WTC11 (cell line): Measurements from ENCODE around the gene ZFHX2. TPM values are rescaled to one million over a fixed set of nuclear protein-coding genes. Genes with fewer than 3 reads are reported as not detected.

Experiments used
- ATAC-seq: fragments of 200-7000 bp; cut with Tn5 transposase; 2 replicates; pipeline ENCODE4 v1.10.0; 2021; ENCODE audit warnings: mild to moderate bottlenecking, moderate library complexity
- CTCF ChIA-PET: fragments of 300-600 bp; sonication (Branson Sonifier 250); formaldehyde crosslinking; loops from one replicate; lab custom pipeline; 2021; ENCODE audit warnings: antibody characterized with exemption; lab: Charles Lee
- POLR2A ChIA-PET: fragments of 350-600 bp; sonication (Branson Sonifier 250); formaldehyde crosslinking; loops from one replicate; lab custom pipeline; 2021; ENCODE audit warnings: antibody characterized with exemption; lab: Charles Lee
- DNase-seq: peaks from one replicate; pipeline ENCODE4 v3.0.0; 2021; ENCODE audit warnings: low spot score
- H3K27ac Mint-ChIP-seq: 2 replicates; pipeline ENCODE4 v1.8.0; 2021; ENCODE audit warnings: mixed read lengths
- H3K27me3 Mint-ChIP-seq: 2 replicates; pipeline ENCODE4 v1.8.0; 2021; ENCODE audit warnings: low read depth, mild to moderate bottlenecking, moderate library complexity, mixed read lengths
- H3K36me3 Mint-ChIP-seq: 2 replicates; pipeline ENCODE4 v1.8.0; 2021; ENCODE audit warnings: mixed read lengths
- H3K4me1 Mint-ChIP-seq: 2 replicates; pipeline ENCODE4 v1.8.0; 2022; ENCODE audit warnings: mixed read lengths
- H3K4me3 Mint-ChIP-seq: 2 replicates; pipeline ENCODE4 v1.8.0; 2021; ENCODE audit warnings: mild to moderate bottlenecking, moderate library complexity, mixed read lengths
- H3K9me3 Mint-ChIP-seq: 2 replicates; pipeline ENCODE4 v1.8.0; 2021; ENCODE audit warnings: mixed read lengths
- ATF6 ChIP-seq: sonication (generic); formaldehyde crosslinking; IDR thresholded peaks from 2 replicates; pipeline ENCODE4 v1.8.1; 2023; ENCODE audit warnings: mild to moderate bottlenecking, missing genetic modification reagents
- GTF2I ChIP-seq: fragments of 250-450 bp; sonication (Bioruptor Pico); conservative IDR thresholded peaks from 2 replicates; pipeline ENCODE4 v1.4.0; 2021; ENCODE audit warnings: mild to moderate bottlenecking
- HMGA2 ChIP-seq: fragments of 250-450 bp; sonication (Bioruptor Pico); IDR thresholded peaks from 2 replicates; pipeline ENCODE4 v1.4.0; 2021; ENCODE audit warnings: mild to moderate bottlenecking, moderate library complexity
- MXD4 ChIP-seq: fragments of 250-450 bp; sonication (Bioruptor Pico); IDR thresholded peaks from 2 replicates; pipeline ENCODE4 v1.8.0; 2021; ENCODE audit warnings: mild to moderate bottlenecking, moderate library complexity, borderline replicate concordance
- NR2C2 ChIP-seq: sonication (generic); formaldehyde crosslinking; IDR thresholded peaks from 2 replicates; pipeline ENCODE4 v1.8.0; 2022; ENCODE audit warnings: mild to moderate bottlenecking, missing genetic modification reagents
- PREB ChIP-seq: sonication (generic); formaldehyde crosslinking; IDR thresholded peaks from 2 replicates; pipeline ENCODE4 v1.8.1; 2022; ENCODE audit warnings: mild to moderate bottlenecking, missing genetic modification reagents, moderate library complexity, borderline replicate concordance
- RORB ChIP-seq: fragments of 250-450 bp; sonication (Bioruptor Pico); IDR thresholded peaks from 2 replicates; pipeline ENCODE4 v1.9.0; 2021; ENCODE audit warnings: mild to moderate bottlenecking
- SP1 ChIP-seq: sonication (generic); formaldehyde crosslinking; conservative IDR thresholded peaks from 2 replicates; pipeline ENCODE4 v1.8.1; 2022; ENCODE audit warnings: missing genetic modification reagents
- USF2 ChIP-seq: sonication (generic); formaldehyde crosslinking; IDR thresholded peaks from 2 replicates; pipeline ENCODE4 v1.8.1; 2023; ENCODE audit warnings: mild to moderate bottlenecking, missing genetic modification reagents, moderate library complexity
- ZNF138 ChIP-seq: sonication (generic); formaldehyde crosslinking; conservative IDR thresholded peaks from 2 replicates; pipeline ENCODE4 v1.8.1; 2022; ENCODE audit warnings: mild to moderate bottlenecking, moderate library complexity, missing genetic modification reagents
- ZNF263 ChIP-seq: sonication (generic); formaldehyde crosslinking; IDR thresholded peaks from 2 replicates; pipeline ENCODE4 v1.8.1; 2022; ENCODE audit warnings: low read depth, mild to moderate bottlenecking, moderate library complexity, missing genetic modification reagents
- ZNF532 ChIP-seq: fragments of 250-450 bp; sonication (Bioruptor Pico); IDR thresholded peaks from 2 replicates; pipeline ENCODE4 v1.9.0; 2021; ENCODE audit warnings: mild to moderate bottlenecking, borderline replicate concordance
- total RNA-seq: library from RNA; stranded (reverse); gene quantifications from 3 replicates; pipeline ENCODE4 v1.2.3, GENCODE V29; 2021
- TF ChIP-seq, protein P1 (sequence below): sonication (generic); formaldehyde crosslinking; IDR thresholded peaks from 2 replicates; pipeline ENCODE4 v1.8.0; 2022; ENCODE audit warnings: missing genetic modification reagents

The ZFHX2 gene
- total RNA-seq, 1 experiment from 2014 or later: 16.4 TPM

DNA sequence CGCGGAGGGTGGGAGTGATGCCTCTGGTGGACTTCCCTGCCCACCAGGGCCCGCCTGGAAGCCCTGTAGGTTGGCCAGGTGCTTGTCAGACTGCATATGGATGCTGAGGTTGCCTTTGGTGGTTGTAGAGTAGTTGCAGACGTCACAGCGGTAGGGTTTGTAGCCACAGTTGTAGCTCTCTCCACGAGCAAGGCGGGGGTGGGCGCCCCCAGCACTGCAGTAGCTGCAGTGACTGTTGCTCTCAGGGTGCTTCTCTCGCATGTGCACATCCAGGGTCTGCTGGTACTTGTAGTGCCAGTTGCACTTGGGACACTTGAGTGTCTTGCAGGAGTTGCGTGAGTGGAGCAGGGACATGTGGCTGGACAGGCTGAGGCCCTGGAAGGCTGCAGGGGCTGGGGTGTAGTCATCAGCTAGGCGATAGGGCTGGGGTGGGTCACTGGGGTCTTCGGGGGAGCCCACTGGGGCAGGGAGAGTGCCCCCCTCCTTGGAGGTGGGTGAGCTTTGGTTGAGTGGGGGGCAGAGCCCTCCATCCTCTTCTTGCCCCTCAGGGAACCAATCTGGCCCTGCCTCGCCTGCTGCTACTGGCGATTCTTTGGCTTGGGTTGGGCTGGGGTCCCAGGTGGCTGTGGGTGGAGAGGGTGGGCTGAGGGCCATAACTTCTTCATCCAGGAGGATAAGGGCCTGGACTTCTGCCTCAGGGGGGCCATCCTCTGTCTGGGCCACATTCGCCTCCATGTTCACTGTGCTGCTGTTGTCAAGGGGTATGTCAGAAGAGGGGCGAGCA is 17.7 kb downstream of the ZFHX2 start:
- ATAC-seq: no peak
- POLR2A ChIA-PET: interaction anchor here (1.2 kb wide), 1 partner anchor 14 kb away, joined by 3 read pairs; no protein-coding TSS in a partner anchor
- peaks cover 51% of the 10 kb centered on the region for H3K4me1 Mint-ChIP-seq
- CTCF ChIA-PET: interaction anchor here (0.6 to 6.1 kb wide), 5 partner anchors 16 to 50 kb away, joined by 3 to 62 read pairs (median 3); no protein-coding TSS in a partner anchor
- H3K4me3 Mint-ChIP-seq: no peak overlapping the region
- no peaks in the 10 kb centered on the region; the same call in 1 of the 2 replicates for H3K27me3 Mint-ChIP-seq
- DNase-seq: no peak
- H3K36me3 Mint-ChIP-seq: peaks cover 47% of the 10 kb centered on the region
- TF ChIP-seq, protein P1, sequence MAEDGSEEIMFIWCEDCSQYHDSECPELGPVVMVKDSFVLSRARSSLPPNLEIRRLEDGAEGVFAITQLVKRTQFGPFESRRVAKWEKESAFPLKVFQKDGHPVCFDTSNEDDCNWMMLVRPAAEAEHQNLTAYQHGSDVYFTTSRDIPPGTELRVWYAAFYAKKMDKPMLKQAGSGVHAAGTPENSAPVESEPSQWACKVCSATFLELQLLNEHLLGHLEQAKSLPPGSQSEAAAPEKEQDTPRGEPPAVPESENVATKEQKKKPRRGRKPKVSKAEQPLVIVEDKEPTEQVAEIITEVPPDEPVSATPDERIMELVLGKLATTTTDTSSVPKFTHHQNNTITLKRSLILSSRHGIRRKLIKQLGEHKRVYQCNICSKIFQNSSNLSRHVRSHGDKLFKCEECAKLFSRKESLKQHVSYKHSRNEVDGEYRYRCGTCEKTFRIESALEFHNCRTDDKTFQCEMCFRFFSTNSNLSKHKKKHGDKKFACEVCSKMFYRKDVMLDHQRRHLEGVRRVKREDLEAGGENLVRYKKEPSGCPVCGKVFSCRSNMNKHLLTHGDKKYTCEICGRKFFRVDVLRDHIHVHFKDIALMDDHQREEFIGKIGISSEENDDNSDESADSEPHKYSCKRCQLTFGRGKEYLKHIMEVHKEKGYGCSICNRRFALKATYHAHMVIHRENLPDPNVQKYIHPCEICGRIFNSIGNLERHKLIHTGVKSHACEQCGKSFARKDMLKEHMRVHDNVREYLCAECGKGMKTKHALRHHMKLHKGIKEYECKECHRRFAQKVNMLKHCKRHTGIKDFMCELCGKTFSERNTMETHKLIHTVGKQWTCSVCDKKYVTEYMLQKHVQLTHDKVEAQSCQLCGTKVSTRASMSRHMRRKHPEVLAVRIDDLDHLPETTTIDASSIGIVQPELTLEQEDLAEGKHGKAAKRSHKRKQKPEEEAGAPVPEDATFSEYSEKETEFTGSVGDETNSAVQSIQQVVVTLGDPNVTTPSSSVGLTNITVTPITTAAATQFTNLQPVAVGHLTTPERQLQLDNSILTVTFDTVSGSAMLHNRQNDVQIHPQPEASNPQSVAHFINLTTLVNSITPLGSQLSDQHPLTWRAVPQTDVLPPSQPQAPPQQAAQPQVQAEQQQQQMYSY (CRISPR knock-in tag): no peak
- TF ChIP-seq ZNF532: no peak
- TF ChIP-seq MXD4 (CRISPR knock-in tag): no peak
- no peak for TF ChIP-seq ATF6 (CRISPR knock-in tag)
- TF ChIP-seq SP1 (CRISPR knock-in tag): no peak
- no peak for TF ChIP-seq USF2 (CRISPR knock-in tag)
- no peak for TF ChIP-seq PREB
- TF ChIP-seq HMGA2: no peak
- no peak for TF ChIP-seq RORB (CRISPR knock-in tag)
- no peak for TF ChIP-seq NR2C2
- TF ChIP-seq ZNF138 (CRISPR knock-in tag): no peak
- no peak for TF ChIP-seq ZNF263
- no peak for TF ChIP-seq GTF2I (CRISPR knock-in tag)
- no peak overlapping the region for H3K27ac Mint-ChIP-seq
- H3K9me3 Mint-ChIP-seq: no peaks in the 10 kb centered on the region
